ENCODE results near the gene C5orf47.

GRCh38 chr5:173945160-173945559, 43.8 kb upstream of the C5orf47 start:
- TF ChIP-seq, protein P1, sequence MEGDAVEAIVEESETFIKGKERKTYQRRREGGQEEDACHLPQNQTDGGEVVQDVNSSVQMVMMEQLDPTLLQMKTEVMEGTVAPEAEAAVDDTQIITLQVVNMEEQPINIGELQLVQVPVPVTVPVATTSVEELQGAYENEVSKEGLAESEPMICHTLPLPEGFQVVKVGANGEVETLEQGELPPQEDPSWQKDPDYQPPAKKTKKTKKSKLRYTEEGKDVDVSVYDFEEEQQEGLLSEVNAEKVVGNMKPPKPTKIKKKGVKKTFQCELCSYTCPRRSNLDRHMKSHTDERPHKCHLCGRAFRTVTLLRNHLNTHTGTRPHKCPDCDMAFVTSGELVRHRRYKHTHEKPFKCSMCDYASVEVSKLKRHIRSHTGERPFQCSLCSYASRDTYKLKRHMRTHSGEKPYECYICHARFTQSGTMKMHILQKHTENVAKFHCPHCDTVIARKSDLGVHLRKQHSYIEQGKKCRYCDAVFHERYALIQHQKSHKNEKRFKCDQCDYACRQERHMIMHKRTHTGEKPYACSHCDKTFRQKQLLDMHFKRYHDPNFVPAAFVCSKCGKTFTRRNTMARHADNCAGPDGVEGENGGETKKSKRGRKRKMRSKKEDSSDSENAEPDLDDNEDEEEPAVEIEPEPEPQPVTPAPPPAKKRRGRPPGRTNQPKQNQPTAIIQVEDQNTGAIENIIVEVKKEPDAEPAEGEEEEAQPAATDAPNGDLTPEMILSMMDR (IDR thresholded peaks at IDR 0.05 in 2 of 3, conservative IDR thresholded peaks at IDR 0.05 in 1 of 3; ENCODE audit: control insufficient read depth in 2 of 3, extremely low read depth in 1 of 3, insufficient read depth in 1 of 3, low read depth in 3 of 3, low read length in 3 of 3) = no peak
- TF ChIP-seq BACH1 (IDR thresholded peaks at IDR 0.05; ENCODE audit: borderline replicate concordance) (no peak), SREBF2 (IDR thresholded peaks at IDR 0.05; ENCODE audit: low read length) (no peak), NFYB (IDR thresholded peaks at IDR 0.05; ENCODE audit: insufficient read depth, low read depth, low read length) (no peak), HCFC1 (IDR thresholded peaks at IDR 0.05; ENCODE audit: low read length) (no peak), BCL3 (IDR thresholded peaks at IDR 0.05; ENCODE audit: borderline replicate concordance, insufficient read depth, low read depth, low read length, poor library complexity, severe bottlenecking) (no peak), ATF7 (IDR thresholded peaks at IDR 0.05; ENCODE audit: low read depth) (no peak), RELA (IDR thresholded peaks at IDR 0.05; ENCODE audit: borderline replicate concordance, partially characterized antibody) (no peak), TARDBP (IDR thresholded peaks at IDR 0.05; ENCODE audit: borderline replicate concordance) (no peak)

Data from GM12878 (cell line).